Fibroblast of lung (primary cell): ENCODE results near the gene ZFP91. TPM values are rescaled to one million over a fixed set of nuclear protein-coding genes. Genes with fewer than 3 reads are reported as not detected.

ENCODE experiments used
- DNase-seq, 2 donors: peaks; one replicate each; pipeline versions ENCODE4 v3.0.0 to v3.0.0-alpha.2; 2010; ENCODE audit warnings: low read depth in 2 of 2
- H2AFZ ChIP-seq: 2 replicates; pipeline ENCODE4 v1.5.1; 2012; ENCODE audit warnings: low read length, control low read depth, inconsistent platforms
- H3K27ac ChIP-seq: 2 replicates; pipeline ENCODE4 v1.5.1; 2011; ENCODE audit warnings: low read length, control low read depth; ENCODE audit not compliant: insufficient read depth
- H3K27me3 ChIP-seq: 2 replicates; pipeline ENCODE4 v1.5.1; 2011; ENCODE audit warnings: mild to moderate bottlenecking, low read length; ENCODE audit not compliant: control insufficient read depth, insufficient read depth
- H3K36me3 ChIP-seq: 2 replicates; pipeline ENCODE4 v1.5.1; 2011; ENCODE audit warnings: low read length; ENCODE audit not compliant: control insufficient read depth, insufficient read depth
- H3K4me1 ChIP-seq: 2 replicates; pipeline ENCODE4 v1.5.1; 2011; ENCODE audit warnings: low read length; ENCODE audit not compliant: control insufficient read depth, insufficient read depth; ENCODE audit errors: extremely low read depth
- H3K4me2 ChIP-seq: 2 replicates; pipeline ENCODE4 v1.5.1; 2011; ENCODE audit warnings: low read length, control low read depth; ENCODE audit not compliant: insufficient read depth; ENCODE audit errors: extremely low read depth
- H3K4me3 ChIP-seq, 4 experiments: fragments of 200-600 bp in 1 of 4; sonication (generic) in 1 of 4; replicated peaks in 1 of 4; 2 replicates each; pipeline ENCODE4 v1.5.1; 2011 to 2016; ENCODE audit warnings: low read length in 4 of 4, low read depth in 3 of 4, mild to moderate bottlenecking in 3 of 4, control low read depth in 2 of 4, inconsistent platforms in 1 of 4, mixed read lengths in 1 of 4; ENCODE audit not compliant: insufficient read depth in 1 of 4; ENCODE audit errors: control extremely low read depth in 1 of 4
- H3K79me2 ChIP-seq: 2 replicates; pipeline ENCODE4 v1.5.1; 2012; ENCODE audit warnings: mild to moderate bottlenecking, low read length, inconsistent platforms; ENCODE audit not compliant: control insufficient read depth, insufficient read depth
- H3K9ac ChIP-seq: 2 replicates; pipeline ENCODE4 v1.5.1; 2011; ENCODE audit warnings: mild to moderate bottlenecking, low read length, control low read depth; ENCODE audit not compliant: insufficient read depth
- H3K9me3 ChIP-seq: 2 replicates; pipeline ENCODE4 v1.5.1; 2012; ENCODE audit warnings: low read depth, low read length; ENCODE audit not compliant: control insufficient read depth, insufficient read depth
- H4K20me1 ChIP-seq: 2 replicates; pipeline ENCODE4 v1.5.1; 2011; ENCODE audit warnings: low read length; ENCODE audit not compliant: control insufficient read depth, insufficient read depth; ENCODE audit errors: extremely low read depth
- CTCF ChIP-seq, 2 donors: IDR thresholded peaks in 1 of 2; conservative IDR thresholded peaks in 1 of 2; 1 replicate in 1 of 2; 2 replicates in 1 of 2; pipeline ENCODE4 v1.5.1; 2011 to 2012; ENCODE audit warnings: low read length in 2 of 2, control low read depth in 1 of 2, inconsistent platforms in 1 of 2, low read depth in 1 of 2, mild to moderate bottlenecking in 1 of 2
- EZH2 ChIP-seq: IDR thresholded peaks from 2 replicates; pipeline ENCODE4 v1.5.1; 2012; ENCODE audit warnings: low read length, control low read depth, mild to moderate bottlenecking; ENCODE audit errors: missing control alignments
- polyA plus RNA-seq, 2 donors: library from polyadenylated mRNA; depleted of rRNA in 1 of 2; stranded (reverse) in 1 of 2; unstranded in 1 of 2; fragments of >200 nt; gene quantifications; 2 replicates each; pipeline ENCODE4 v1.2.1, GENCODE V29; 2011 to 2012; ENCODE audit warnings: missing spikeins in 1 of 2
- total RNA-seq: library from RNA; depleted of rRNA; stranded (reverse); fragments of >200 nt; gene quantifications from 2 replicates; pipeline ENCODE4 v1.2.1, GENCODE V29; 2014

Gene ZFP91
- total and polyA plus RNA-seq, 2 donors (not counting 1 experiment from before 2014, with no cell fraction given): 50.2 to 56.9 TPM

GRCh38 chr11:58561394-58562098 is 17.3 kb upstream of the ZFP91 start:
- no peak overlapping the region for H3K9ac ChIP-seq
- no peaks in the 10 kb centered on the region for H3K79me2 ChIP-seq
- DNase-seq: no peak
- H3K4me2 ChIP-seq: no peak overlapping the region
- H3K27ac ChIP-seq: no peak overlapping the region
- TF ChIP-seq EZH2 (no peak), CTCF (conservative IDR thresholded peaks at IDR 0.05 in 1 of 2, IDR thresholded peaks at IDR 0.05 in 1 of 2; ENCODE audit: low read depth in 1 of 2, low read length in 2 of 2) (no peak)
- H4K20me1 ChIP-seq: no peaks in the 10 kb centered on the region
- no peak overlapping the region for H2AFZ ChIP-seq
- H3K9me3 ChIP-seq: no peaks in the 10 kb centered on the region
- no peaks in the 10 kb centered on the region for H3K36me3 ChIP-seq
- H3K4me1 ChIP-seq: no peaks in the 10 kb centered on the region
- H3K27me3 ChIP-seq: no peaks in the 10 kb centered on the region
- H3K4me3 ChIP-seq: no peak overlapping the region

DNA sequence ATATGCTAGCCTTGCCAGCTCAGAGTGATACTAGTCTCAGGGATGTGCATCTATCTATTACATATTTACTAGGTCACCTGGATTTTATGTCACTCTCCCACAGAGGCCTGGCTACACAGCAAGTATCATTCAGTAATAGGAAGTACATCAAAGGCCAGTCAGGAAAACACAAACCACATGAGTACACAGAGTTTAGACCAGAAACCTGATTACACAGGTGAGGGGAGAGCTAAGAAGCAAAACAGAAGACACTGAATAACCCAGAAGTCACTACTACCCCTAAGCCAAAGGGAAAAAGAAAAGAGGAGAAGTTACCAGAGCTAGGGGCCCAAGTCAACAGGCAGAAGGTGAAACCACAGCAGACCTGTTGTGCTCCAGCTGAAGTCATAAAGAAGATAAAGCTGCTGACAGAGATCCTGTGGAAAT is 16.5 kb upstream of the ZFP91 start:
- H3K4me3 ChIP-seq: no peak overlapping the region
- no peaks in the 10 kb centered on the region for H3K9me3 ChIP-seq
- H3K27me3 ChIP-seq: no peaks in the 10 kb centered on the region
- TF ChIP-seq CTCF (conservative IDR thresholded peaks at IDR 0.05 in 1 of 2, IDR thresholded peaks at IDR 0.05 in 1 of 2; ENCODE audit: low read depth in 1 of 2, low read length in 2 of 2): no peak
- TF ChIP-seq EZH2: no peak
- no peaks in the 10 kb centered on the region for H3K4me1 ChIP-seq
- no peaks in the 10 kb centered on the region for H4K20me1 ChIP-seq
- no peaks in the 10 kb centered on the region for H3K36me3 ChIP-seq
- no peak overlapping the region for H3K4me2 ChIP-seq
- no peaks in the 10 kb centered on the region for H3K79me2 ChIP-seq
- no peak overlapping the region for H2AFZ ChIP-seq
- no peak overlapping the region for H3K27ac ChIP-seq
- no peak for DNase-seq
- no peak overlapping the region for H3K9ac ChIP-seq

DNA sequence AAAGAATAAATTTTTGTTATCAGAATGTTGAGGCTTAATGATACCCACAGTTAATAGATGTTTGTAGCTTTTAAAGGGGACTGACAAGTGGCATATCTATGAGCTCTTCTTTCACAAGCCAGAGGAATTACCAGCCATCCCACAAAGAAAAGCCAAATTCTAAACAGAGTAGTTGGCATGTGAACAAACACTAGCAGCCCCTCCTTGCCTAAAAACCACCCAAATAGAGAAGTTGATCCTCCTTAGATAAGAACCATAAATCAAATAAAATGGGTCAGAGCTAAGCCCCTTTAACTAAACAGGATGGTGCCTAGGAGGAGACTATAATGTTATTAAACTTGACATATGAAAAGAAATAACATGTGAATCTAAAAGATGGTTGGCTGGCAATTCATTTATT is 14.6 kb upstream of the ZFP91 start:
- Histone ChIP-seq H4K20me1 (no peaks in the 10 kb centered on the region), H2AFZ (no peak overlapping the region), H3K27me3 (no peaks in the 10 kb centered on the region), H3K36me3 (no peaks in the 10 kb centered on the region), H3K9me3 (no peaks in the 10 kb centered on the region), H3K79me2 (no peaks in the 10 kb centered on the region), H3K9ac (no peak overlapping the region), H3K27ac (no peak overlapping the region), H3K4me1 (no peaks in the 10 kb centered on the region), H3K4me3 (no peak overlapping the region), H3K4me2 (no peak overlapping the region)
- no peak for DNase-seq
- TF ChIP-seq CTCF (conservative IDR thresholded peaks at IDR 0.05 in 1 of 2, IDR thresholded peaks at IDR 0.05 in 1 of 2; ENCODE audit: low read depth in 1 of 2, low read length in 2 of 2) (no peak), EZH2 (no peak)
